ENCODE data around the gene GTF2A2.

The GTF2A2 gene, protein sequence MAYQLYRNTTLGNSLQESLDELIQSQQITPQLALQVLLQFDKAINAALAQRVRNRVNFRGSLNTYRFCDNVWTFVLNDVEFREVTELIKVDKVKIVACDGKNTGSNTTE

DNA sequence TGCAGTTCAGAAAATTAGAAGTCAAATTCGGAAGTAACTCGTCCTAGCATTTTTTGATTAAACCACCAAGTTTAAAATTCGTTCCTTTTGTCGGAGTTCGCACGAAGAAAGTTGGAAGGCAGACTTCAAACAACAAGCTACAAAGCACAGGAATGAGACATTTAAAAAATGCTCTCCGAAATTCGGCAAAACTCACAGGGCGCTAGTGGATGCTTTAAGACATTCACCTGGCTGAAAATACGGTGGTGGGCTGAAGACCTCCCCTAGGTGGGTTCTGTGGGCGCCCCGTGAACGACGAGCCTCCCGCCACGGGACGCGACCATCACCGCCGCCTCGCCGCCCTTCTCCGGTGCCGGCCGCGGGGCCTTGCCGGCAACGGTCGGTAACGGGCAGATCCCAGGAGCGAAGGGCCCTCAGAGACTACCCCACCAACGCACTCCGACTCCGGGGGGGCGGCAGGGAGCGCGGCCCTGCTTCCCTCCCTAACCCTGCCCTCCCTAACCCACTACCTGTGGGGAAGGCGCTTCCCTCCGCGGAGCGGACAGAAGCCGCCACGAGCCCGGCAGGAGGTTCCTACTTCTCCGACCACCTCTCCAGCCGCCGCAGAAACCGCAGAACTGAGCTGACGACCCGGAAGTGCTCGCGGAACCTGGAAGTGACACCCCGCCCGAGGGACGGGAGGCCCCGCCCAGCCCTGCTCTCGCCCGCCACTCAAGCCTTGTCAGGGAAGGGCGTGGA is at the start of gene GTF2A2:
TSS of gene GTF2A2 (minus strand) at position 619 of the 738 bp plus-strand sequence. CDS start 5,238 bp downstream, outside the sequence.
- TF ChIP-seq, protein P1, sequence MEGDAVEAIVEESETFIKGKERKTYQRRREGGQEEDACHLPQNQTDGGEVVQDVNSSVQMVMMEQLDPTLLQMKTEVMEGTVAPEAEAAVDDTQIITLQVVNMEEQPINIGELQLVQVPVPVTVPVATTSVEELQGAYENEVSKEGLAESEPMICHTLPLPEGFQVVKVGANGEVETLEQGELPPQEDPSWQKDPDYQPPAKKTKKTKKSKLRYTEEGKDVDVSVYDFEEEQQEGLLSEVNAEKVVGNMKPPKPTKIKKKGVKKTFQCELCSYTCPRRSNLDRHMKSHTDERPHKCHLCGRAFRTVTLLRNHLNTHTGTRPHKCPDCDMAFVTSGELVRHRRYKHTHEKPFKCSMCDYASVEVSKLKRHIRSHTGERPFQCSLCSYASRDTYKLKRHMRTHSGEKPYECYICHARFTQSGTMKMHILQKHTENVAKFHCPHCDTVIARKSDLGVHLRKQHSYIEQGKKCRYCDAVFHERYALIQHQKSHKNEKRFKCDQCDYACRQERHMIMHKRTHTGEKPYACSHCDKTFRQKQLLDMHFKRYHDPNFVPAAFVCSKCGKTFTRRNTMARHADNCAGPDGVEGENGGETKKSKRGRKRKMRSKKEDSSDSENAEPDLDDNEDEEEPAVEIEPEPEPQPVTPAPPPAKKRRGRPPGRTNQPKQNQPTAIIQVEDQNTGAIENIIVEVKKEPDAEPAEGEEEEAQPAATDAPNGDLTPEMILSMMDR (IDR thresholded peaks at IDR 0.05; ENCODE audit: low read depth, low read length, poor library complexity, severe bottlenecking): no peak
- TF ChIP-seq EZH2phosphoT487 (IDR thresholded peaks at IDR 0.05; ENCODE audit: borderline replicate concordance, low read length): no peak
- Histone ChIP-seq H3K9me2 (replicated peaks; ENCODE audit: control insufficient read depth, low read length) (no peaks in the 10 kb centered on the region), H3K9me3 (ENCODE audit: control insufficient read depth, insufficient read depth, low read length) (no peaks in the 10 kb centered on the region), H4K20me1 (ENCODE audit: control insufficient read depth, insufficient read depth, low read depth, low read length) (no peaks in the 10 kb centered on the region), H3K4me2 (ENCODE audit: low read length) (peak within 1 kb of the TSS; percentile 70), H3K4me1 (ENCODE audit: control insufficient read depth, low read length) (peaks cover 22% of the 10 kb centered on the region), H3K79me2 (ENCODE audit: control insufficient read depth, low read length) (peaks cover 51% of the 10 kb centered on the region), H3K27ac (ENCODE audit: low read depth, low read length) (peak within 1 kb of the TSS; percentile 57), H3K27me3 (ENCODE audit: control insufficient read depth, low read length) (no peaks in the 10 kb centered on the region), H3K36me3 (ENCODE audit: control insufficient read depth, low read length) (peaks cover 64% of the 10 kb centered on the region), H3F3A (ENCODE audit: control insufficient read depth, insufficient read depth) (peaks cover 14% of the 10 kb centered on the region), H3K4me3 (ENCODE audit: low read length) (peak within 1 kb of the TSS; percentile 87)

DNA sequence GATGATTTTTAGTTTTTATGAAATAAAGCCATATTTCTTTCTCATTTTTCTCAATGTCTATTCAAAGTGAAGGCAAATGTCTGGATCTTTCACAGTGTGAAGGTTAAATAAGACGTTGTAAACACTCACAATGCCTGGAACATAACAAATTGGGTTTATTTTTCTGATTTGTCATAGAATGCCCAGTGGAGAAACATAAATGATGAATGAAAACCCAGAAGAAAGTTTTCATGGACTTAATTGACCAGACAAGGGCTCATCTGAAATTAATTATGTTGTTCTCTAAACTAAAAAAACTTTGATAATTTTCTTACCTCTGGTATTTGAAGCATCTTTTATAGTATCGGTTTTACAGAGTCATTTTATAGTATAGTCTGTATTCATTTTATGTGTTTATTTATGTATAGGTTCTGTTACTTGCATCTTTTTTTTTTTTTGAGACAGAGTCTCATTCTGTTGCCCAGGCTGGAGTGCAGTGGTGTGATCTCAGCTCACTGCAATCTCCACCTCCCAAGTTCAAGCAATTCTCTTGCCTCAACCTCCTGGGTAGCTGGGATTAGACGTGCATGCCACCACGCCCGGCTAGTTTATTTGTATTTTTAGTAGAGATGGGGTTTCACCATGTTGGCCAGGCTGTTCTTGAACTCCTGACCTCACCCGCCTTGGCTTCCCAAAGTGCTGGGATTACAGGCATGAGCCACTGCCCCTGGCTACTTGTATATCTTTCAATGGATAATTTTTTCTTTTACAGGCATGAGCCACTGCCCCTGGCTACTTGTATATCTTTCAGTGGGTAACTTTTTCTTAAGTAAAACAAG is 46.9 kb upstream of the GTF2A2 start:
- Histone ChIP-seq H4K20me1 (ENCODE audit: control insufficient read depth, insufficient read depth, low read depth, low read length) (no peaks in the 10 kb centered on the region), H3K4me2 (ENCODE audit: low read length) (no peak overlapping the region), H3K9me3 (ENCODE audit: control insufficient read depth, insufficient read depth, low read length) (no peaks in the 10 kb centered on the region), H3K36me3 (ENCODE audit: control insufficient read depth, low read length) (no peaks in the 10 kb centered on the region), H3K27me3 (ENCODE audit: control insufficient read depth, low read length) (peaks cover 27% of the 10 kb centered on the region), H3K27ac (ENCODE audit: low read depth, low read length) (no peak overlapping the region), H3K79me2 (ENCODE audit: control insufficient read depth, low read length) (no peaks in the 10 kb centered on the region), H3F3A (ENCODE audit: control insufficient read depth, insufficient read depth) (no peaks in the 10 kb centered on the region), H3K4me3 (ENCODE audit: low read length) (no peak overlapping the region), H3K4me1 (ENCODE audit: control insufficient read depth, low read length) (no peaks in the 10 kb centered on the region), H3K9me2 (replicated peaks; ENCODE audit: control insufficient read depth, low read length) (no peaks in the 10 kb centered on the region)
- TF ChIP-seq EZH2phosphoT487 (IDR thresholded peaks at IDR 0.05; ENCODE audit: borderline replicate concordance, low read length): no peak
- TF ChIP-seq, protein P1 (IDR thresholded peaks at IDR 0.05; ENCODE audit: low read depth, low read length, poor library complexity, severe bottlenecking): no peak

DNA sequence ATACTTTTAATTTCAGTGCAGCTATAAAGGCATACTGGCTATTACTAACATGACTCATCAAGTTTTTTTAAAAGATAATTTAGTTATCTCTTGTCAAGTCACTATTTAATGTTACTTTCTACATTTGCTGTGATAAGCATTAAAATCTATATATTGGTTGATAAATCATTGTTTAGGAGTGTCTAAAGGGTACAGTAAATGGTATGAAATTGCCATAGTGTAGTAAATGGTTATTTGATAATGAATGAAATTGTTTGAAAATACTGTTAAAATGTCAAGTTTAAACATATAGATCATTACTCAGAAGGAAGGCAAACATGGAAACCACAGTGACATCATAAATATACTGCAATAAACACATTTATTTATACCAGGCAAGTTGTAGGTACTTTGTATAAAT is 45.0 kb upstream of the GTF2A2 start:
- H3K79me2 ChIP-seq (ENCODE audit: control insufficient read depth, low read length): no peaks in the 10 kb centered on the region
- no peaks in the 10 kb centered on the region for H3K9me3 ChIP-seq (ENCODE audit: control insufficient read depth, insufficient read depth, low read length)
- peaks cover 30% of the 10 kb centered on the region for H3K27me3 ChIP-seq (ENCODE audit: control insufficient read depth, low read length)
- H3K36me3 ChIP-seq (ENCODE audit: control insufficient read depth, low read length): no peaks in the 10 kb centered on the region
- H3K4me3 ChIP-seq (ENCODE audit: low read length): no peak overlapping the region
- H3K4me1 ChIP-seq (ENCODE audit: control insufficient read depth, low read length): no peaks in the 10 kb centered on the region
- no peaks in the 10 kb centered on the region for H3K9me2 ChIP-seq (replicated peaks; ENCODE audit: control insufficient read depth, low read length)
- no peak for TF ChIP-seq EZH2phosphoT487 (IDR thresholded peaks at IDR 0.05; ENCODE audit: borderline replicate concordance, low read length)
- TF ChIP-seq, protein P1 (IDR thresholded peaks at IDR 0.05; ENCODE audit: low read depth, low read length, poor library complexity, severe bottlenecking): no peak
- H3K27ac ChIP-seq (ENCODE audit: low read depth, low read length): no peak overlapping the region
- H3F3A ChIP-seq (ENCODE audit: control insufficient read depth, insufficient read depth): no peaks in the 10 kb centered on the region
- H3K4me2 ChIP-seq (ENCODE audit: low read length): no peak overlapping the region
- no peaks in the 10 kb centered on the region for H4K20me1 ChIP-seq (ENCODE audit: control insufficient read depth, insufficient read depth, low read depth, low read length)
